ENCODE results near the gene PRR11.
"Not testable (repeated sequence)": the region's sequence is repeated elsewhere in the genome, so short reads cannot be mapped to it uniquely, and the experiment has no call there.

The PRR11 gene

DNA sequence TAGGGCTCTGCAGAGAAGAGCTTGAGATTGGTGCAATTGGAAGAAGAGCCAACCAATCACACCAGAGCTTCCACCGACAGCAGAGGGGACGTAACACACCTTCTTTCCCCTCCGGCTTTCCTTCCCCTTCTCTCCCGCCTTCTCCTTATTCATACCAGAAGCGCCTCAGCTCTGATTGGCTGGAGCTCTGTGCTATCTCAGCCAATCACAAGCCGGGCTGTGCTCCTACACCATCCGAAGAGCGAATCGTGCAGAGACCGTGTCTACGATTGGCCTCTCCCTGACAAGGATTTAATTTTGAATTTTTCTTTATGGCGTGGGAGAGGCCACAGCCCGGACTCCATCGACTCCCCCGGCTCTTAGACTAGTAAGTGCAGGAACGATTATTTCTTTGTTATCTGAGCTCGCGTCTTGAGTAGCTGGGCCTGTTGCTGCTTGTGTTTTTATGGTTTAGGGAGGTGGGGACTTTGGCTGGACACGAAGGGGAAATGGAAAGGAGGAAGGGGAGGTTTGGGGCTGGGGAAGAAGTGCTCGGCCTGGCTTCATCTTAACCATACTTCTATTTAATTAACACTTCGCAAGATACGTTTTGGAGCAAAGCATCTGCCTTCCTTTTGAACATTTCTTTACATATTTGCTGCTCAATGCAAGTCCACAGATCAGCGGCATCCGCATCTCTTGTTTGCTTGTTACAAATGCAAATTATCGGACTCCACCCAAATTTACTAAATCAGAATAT lies at the start of gene PRR11:
TSS of gene PRR11 (plus strand) at position 308 of the 739 bp plus-strand sequence. CDS start 14,007 bp downstream, outside the sequence.
- DNase-seq (peak; percentile 87), ATAC-seq (peak; percentile 96)
- H3K4me3 Mint-ChIP-seq, result no peak within 1 kb of the TSS
- no peak within 1 kb of the TSS for H3K27ac Mint-ChIP-seq
- H3K9me3 Mint-ChIP-seq, result no peaks in the 10 kb centered on the region
- H3K36me3 Mint-ChIP-seq (ENCODE audit: low read depth), result peaks cover 4% of the 10 kb centered on the region
- no peaks in the 10 kb centered on the region for H3K27me3 Mint-ChIP-seq
- H3K4me1 Mint-ChIP-seq, result peaks cover 22% of the 10 kb centered on the region

DNA sequence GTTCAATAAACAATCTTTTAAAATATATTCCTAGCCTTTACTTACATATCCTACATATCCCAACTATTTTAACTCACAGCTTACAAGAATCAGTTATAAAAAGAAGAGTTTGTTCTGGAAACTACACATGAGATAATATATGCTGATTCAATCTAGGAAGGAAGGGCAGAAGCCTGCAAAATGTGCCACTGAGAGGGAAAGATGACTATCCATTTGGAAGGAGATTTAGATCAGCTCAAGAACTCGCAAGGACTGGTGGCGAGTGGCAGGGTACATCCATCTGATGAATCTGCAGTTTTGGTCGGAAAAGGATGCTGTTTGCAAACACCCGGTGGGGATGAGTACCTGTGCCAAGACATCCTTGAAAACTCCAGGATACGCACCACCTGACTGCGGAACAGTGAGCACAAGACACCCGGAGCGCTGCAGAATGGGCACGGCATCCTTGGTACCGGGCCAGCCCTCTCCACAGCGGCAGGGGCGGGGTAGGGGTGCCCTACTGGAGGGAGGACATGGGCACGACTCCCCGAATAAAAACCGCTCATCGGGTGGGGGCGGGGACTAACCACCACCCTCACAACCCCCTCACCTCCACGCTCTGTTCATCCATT lies 49.6 kb upstream of the PRR11 start:
- Mint-ChIP-seq H3K27ac (peak overlapping the region; percentile 94), H3K4me3 (peak overlapping the region; percentile 98), H3K36me3 (ENCODE audit: low read depth) (peaks cover 29% of the 10 kb centered on the region), H3K4me1 (peaks cover 51% of the 10 kb centered on the region), H3K9me3 (no peaks in the 10 kb centered on the region), H3K27me3 (peaks cover 2% of the 10 kb centered on the region)
- DNase-seq (peak; percentile 71), ATAC-seq (peak; percentile 41)

DNA sequence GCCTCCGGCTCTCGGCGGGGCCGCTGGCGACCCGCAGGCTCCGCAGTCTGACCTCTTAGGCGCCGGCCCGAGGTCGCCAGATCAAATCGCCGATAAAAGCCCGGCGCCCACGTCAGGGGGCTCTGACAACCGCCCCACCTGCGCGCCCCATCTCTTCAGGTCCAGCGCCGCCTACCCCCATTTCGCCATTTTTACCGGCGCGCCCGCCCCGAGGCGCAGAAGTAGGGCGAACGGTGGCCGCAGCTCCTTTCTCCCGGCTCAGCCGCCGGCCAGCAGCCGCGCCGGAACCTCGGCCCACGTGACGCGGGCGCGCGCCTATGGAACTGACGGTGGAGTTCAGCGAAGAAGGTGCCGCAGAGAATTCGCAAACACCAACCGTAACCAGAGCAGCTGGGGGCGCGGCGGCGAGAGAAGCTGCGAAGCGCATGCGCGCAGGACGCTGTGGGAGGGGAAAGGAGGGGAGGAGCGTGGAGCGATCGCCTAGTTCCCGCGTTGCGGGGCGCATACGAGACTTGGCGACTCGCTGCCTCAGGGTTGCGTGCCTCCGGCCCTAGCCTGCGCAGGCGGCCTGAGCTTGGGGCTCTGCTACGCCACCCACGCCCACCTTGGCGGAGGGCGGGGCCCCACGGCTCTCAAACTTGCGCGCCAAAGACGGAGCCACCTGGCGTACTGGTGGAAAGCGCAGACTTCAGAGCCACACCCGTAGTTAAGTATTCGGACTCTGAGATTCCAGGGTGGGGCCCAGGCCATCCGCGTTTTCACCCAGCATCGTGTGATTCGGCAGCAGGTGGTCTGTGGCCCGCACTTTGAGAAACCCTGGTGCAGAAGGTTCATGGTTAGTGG lies 48.9 kb upstream of the PRR11 start, which contains the start of gene TRIM37:
TSS of gene TRIM37 (minus strand) at position 418 of the 843 bp plus-strand sequence. CDS start 419 bp downstream, outside the sequence.
- H3K27ac Mint-ChIP-seq, result peak within 1 kb of the TSS; percentile 94
- peaks cover 27% of the 10 kb centered on the region for H3K36me3 Mint-ChIP-seq (ENCODE audit: low read depth)
- ATAC-seq (peak; percentile 98), DNase-seq (peak; percentile 99)
- H3K27me3 Mint-ChIP-seq, result peaks cover 2% of the 10 kb centered on the region
- no peaks in the 10 kb centered on the region for H3K9me3 Mint-ChIP-seq
- H3K4me3 Mint-ChIP-seq, result peak within 1 kb of the TSS; percentile 98
- peaks cover 52% of the 10 kb centered on the region for H3K4me1 Mint-ChIP-seq

DNA sequence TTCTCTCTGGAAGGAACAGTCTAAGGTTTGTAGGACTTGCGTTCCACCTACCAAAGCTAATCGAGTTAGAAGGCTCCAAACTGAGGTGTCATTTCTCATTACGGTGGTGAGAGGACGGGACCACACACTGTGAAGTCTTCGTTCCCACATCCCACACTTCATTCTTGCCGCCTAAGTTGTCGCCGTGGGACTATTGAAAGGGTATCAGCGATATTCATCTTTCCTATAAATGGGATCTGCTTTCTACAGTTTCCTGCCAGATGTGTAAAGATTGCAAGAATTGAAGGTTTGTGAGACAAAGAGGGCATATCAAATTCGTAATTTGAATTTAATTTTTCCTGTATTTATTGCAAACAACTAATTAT lies 48.3 kb upstream of the PRR11 start:
- peak overlapping the region; percentile 94 for H3K27ac Mint-ChIP-seq
- peaks cover 2% of the 10 kb centered on the region for H3K27me3 Mint-ChIP-seq
- DNase-seq (no peak), ATAC-seq (peak; percentile 18)
- peak overlapping the region; percentile 98 for H3K4me3 Mint-ChIP-seq
- no peaks in the 10 kb centered on the region for H3K9me3 Mint-ChIP-seq
- H3K4me1 Mint-ChIP-seq, result peaks cover 52% of the 10 kb centered on the region
- H3K36me3 Mint-ChIP-seq (ENCODE audit: low read depth), result peaks cover 23% of the 10 kb centered on the region

DNA sequence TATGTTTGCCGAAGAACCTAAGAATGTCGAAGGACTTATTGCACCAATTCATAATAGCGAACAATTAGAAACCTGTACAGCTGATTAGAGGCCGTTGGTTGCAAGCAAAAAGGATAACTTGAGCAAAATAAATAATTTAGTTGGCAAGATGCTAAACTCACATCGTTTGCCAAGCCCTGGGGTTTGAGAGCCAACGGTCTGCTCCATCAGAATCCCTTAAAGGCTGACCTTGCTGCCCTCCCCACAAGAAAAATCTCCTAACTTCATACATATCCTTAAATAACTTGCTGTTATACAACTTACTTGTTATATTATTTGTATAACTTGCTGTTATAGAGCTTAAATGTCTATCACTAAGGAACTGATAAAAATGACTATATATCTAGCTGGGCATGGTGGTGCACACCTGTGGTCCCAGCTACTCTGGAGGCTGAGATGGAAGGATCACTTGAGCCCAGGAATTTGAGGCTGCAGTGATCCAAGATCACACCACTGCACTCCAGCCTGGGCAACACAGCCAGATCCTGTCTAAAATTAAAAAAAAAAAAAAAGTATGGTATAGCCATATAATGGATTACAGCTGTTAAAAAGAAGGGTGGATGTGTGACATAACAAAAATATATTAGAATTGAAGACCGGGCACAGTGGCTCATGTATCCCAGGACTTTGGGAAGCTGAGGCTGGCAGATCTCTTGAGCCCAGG lies 47.0 kb upstream of the PRR11 start:
- H3K9me3 Mint-ChIP-seq, result no peaks in the 10 kb centered on the region
- peaks cover 2% of the 10 kb centered on the region for H3K27me3 Mint-ChIP-seq
- DNase-seq (no peak), ATAC-seq (no peak)
- peak overlapping the region; percentile 98 for H3K4me3 Mint-ChIP-seq
- peaks cover 21% of the 10 kb centered on the region for H3K36me3 Mint-ChIP-seq (ENCODE audit: low read depth)
- no peak overlapping the region for H3K27ac Mint-ChIP-seq
- peaks cover 48% of the 10 kb centered on the region for H3K4me1 Mint-ChIP-seq

DNA sequence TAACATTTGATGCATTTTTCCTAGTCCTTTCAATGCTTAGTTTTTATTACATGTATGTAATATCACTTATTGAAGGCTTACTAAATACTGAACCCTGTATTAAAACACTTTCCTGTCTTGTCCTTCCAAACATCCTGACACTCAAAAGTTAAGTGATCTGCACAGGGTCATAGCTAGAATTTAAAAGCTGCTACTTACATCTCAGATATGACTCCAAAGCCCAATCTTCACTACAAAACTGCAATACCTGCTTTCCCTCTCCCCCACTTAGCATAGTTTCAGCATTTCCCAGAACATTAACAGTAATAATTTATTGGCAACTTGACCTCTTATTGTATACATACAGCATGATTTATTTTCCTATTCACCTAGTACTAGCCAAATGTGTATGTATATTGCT lies 44.6 kb upstream of the PRR11 start:
- Mint-ChIP-seq H3K4me1 (peaks cover 28% of the 10 kb centered on the region), H3K36me3 (ENCODE audit: low read depth) (peaks cover 16% of the 10 kb centered on the region)

DNA sequence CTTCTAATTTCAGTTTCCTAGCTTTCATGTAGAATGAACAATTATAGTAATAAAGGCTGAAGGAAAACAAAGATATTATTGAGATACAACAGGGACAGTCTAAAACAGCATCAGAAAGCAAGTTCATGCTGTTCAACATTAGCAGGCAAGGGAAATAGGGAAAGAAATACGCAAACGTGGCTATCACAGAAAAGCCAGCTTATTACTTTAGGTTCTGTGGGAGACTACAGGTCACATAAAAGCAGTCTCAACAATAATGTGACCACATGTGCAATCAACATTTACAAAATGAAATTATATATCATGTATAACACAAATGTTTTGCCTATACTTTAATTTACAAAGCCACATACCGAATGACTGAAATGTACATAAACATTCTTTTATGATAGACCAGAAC lies 44.0 kb upstream of the PRR11 start:
- Mint-ChIP-seq H3K9me3 (no peaks in the 10 kb centered on the region), H3K27ac (no peak overlapping the region), H3K27me3 (peaks cover 2% of the 10 kb centered on the region), H3K36me3 (ENCODE audit: low read depth) (peaks cover 18% of the 10 kb centered on the region), H3K4me3 (no peak overlapping the region), H3K4me1 (peaks cover 28% of the 10 kb centered on the region)
- ATAC-seq (no peak), DNase-seq (no peak)

More for the DNA sequence above, 44.6 kb upstream of the PRR11 start:
- Mint-ChIP-seq H3K27me3 (peaks cover 2% of the 10 kb centered on the region), H3K4me3 (no peak overlapping the region), H3K27ac (no peak overlapping the region), H3K9me3 (no peaks in the 10 kb centered on the region)
- no peak for ATAC-seq
- DNase-seq, result no peak

DNA sequence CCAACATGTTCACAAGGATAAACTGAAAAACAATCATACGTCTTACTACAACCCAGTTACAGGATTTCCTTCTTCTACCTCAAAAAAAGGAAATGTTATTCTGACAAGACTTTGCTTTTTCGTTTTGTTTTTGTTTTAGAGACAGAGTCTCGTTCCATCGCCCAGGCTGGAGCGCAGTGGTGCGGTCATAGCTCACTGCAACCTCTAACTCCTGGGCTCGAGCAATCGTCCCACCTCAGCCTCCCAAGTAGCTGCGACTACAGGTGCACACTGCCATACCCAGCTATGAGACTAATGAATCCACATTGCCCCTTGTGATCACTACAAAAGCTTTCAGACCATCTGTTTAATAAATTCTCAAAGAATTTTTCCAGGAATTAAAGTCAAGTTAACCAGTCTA lies 40.1 kb upstream of the PRR11 start:
- H3K27me3 Mint-ChIP-seq, result no peaks in the 10 kb centered on the region
- H3K36me3 Mint-ChIP-seq (ENCODE audit: low read depth), result peaks cover 21% of the 10 kb centered on the region
- H3K9me3 Mint-ChIP-seq, result no peaks in the 10 kb centered on the region
- peaks cover 5% of the 10 kb centered on the region for H3K4me1 Mint-ChIP-seq
- no peak overlapping the region for H3K4me3 Mint-ChIP-seq
- ATAC-seq, result no peak
- no peak overlapping the region for H3K27ac Mint-ChIP-seq
- DNase-seq, result no peak

DNA sequence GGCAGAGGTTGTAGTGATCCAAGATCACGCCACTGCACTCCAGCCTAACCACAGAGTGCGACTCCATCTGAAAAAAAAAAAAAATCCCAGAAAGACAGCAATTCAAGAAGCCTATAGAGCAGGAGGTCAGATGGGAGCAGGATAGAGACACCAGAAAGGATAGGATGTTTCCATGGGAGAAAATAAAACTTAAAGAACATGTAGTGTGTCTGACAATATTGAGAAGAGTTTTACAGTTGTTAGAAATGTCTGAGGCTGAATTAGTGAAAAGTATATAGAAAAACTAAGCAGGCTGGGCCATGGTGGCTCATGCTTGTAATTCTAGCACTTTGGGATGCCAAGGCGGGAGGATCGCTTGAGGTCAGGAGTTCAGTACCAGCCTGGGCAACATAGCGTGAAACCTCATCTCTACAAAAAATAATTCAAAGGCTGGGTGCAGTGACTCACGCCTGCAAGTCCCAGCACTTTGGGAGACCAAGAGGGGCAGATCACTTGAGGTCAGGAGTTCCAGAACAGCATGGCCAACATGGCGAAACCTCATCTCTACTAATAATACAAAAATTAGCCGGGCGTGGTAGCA lies 33.6 kb upstream of the PRR11 start:
- Mint-ChIP-seq H3K9me3 (no peaks in the 10 kb centered on the region), H3K4me3 (no peak overlapping the region), H3K27ac (no peak overlapping the region), H3K27me3 (no peaks in the 10 kb centered on the region), H3K36me3 (ENCODE audit: low read depth) (peaks cover 20% of the 10 kb centered on the region), H3K4me1 (no peaks in the 10 kb centered on the region)
- DNase-seq, result no peak
- ATAC-seq, result no peak

DNA sequence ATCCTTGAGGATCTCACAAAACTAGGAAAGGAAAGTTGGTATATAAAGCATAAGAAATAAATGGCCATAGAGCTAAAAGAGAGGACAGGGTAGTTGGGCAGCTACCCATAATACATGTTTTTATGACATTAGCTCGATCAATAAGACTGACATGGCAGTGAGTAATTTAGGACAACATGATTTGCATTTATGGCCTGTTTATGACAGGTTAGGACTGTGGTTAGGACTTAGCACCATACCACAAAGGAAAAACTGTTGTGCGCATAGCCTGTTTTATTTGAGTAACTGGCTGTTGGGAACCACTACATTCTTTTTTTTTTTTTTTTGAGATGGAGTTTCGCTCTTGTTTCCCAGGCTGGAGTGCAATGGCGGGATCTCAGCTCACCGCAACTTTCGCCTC lies 30.9 kb upstream of the PRR11 start:
- H3K27me3 Mint-ChIP-seq, result no peaks in the 10 kb centered on the region
- H3K4me1 Mint-ChIP-seq, result no peaks in the 10 kb centered on the region
- no peak for ATAC-seq
- peaks cover 17% of the 10 kb centered on the region for H3K36me3 Mint-ChIP-seq (ENCODE audit: low read depth)
- H3K4me3 Mint-ChIP-seq, result no peak overlapping the region
- H3K9me3 Mint-ChIP-seq, result no peaks in the 10 kb centered on the region
- H3K27ac Mint-ChIP-seq, result no peak overlapping the region
- DNase-seq, result no peak

DNA sequence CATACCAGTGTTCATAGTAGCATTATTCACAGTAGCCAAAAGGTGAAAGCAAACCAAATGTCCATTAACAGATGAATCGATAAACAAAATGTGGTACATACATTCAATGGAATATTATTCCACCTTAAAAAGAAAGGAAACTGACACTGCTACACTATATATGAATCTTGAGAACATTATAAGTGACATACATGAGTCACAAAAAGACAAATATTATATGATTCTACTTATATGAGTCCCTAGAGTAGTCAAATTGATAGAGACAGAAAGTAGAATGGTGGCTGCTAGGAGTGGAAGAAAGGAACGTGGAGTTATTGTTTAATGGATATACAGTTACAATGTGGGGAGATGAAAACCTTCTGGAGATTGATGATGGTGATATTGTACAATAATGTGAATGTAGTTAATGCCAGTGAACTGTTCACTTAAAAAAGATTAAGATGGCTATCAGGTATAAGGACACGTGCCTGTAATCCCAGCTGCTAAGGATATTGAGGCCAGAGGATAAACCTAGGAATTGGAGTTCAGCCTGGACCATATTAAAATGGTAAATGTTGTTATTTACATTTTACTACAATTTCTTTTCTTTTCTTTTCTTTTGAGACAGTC lies 28.6 kb upstream of the PRR11 start:
- Mint-ChIP-seq H3K4me1 (no peaks in the 10 kb centered on the region), H3K36me3 (ENCODE audit: low read depth) (peaks cover 17% of the 10 kb centered on the region), H3K27me3 (no peaks in the 10 kb centered on the region), H3K4me3 (no peak overlapping the region), H3K9me3 (no peaks in the 10 kb centered on the region), H3K27ac (no peak overlapping the region)
- DNase-seq (no peak), ATAC-seq (no peak)

DNA sequence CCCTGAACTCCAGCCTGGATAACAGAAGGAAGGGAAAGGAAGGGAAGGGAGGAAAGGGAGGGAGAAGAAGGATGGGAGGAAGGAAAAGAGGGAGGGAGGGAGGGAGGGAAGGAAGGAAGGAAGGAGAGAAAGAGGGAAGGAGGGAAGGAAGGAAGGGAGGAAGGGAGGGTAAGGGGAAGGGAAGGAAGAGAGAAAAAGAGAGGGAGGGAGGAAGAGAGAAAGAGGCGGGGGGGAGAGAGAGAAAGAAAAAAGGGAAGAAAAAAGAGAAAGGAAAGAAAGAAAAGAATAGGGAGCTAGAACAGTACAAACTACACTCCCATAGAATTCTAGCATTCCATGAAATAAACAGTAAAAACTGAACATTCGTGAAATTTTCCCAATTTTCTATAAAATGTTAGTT lies 25.7 kb upstream of the PRR11 start:
- H3K27ac Mint-ChIP-seq, result no peak overlapping the region
- no peaks in the 10 kb centered on the region for H3K27me3 Mint-ChIP-seq
- H3K9me3 Mint-ChIP-seq, result no peaks in the 10 kb centered on the region
- no peak overlapping the region for H3K4me3 Mint-ChIP-seq
- ATAC-seq, result no peak
- peaks cover 11% of the 10 kb centered on the region for H3K36me3 Mint-ChIP-seq (ENCODE audit: low read depth)
- no peak for DNase-seq
- no peaks in the 10 kb centered on the region for H3K4me1 Mint-ChIP-seq

DNA sequence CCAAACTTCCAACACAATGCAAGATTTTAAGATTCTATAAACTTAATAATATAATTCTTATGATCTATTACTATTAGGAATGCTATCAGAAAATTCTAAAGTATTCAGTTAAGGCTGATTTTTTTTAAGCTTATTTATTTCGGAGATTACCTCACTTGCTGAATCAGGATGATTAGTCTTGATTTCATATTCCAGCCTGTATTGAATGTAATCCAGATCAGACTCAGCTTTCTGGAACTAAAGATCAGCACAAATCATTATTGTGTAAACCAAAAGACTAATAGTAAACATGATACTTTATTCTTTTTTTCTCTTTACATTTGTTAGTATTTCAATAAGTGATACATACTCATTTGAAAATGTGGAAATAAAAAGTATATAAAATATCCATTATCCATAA lies 24.4 kb upstream of the PRR11 start:
- Mint-ChIP-seq H3K36me3 (ENCODE audit: low read depth) (peaks cover 11% of the 10 kb centered on the region), H3K4me3 (no peak overlapping the region), H3K27me3 (no peaks in the 10 kb centered on the region), H3K4me1 (no peaks in the 10 kb centered on the region), H3K27ac (no peak overlapping the region), H3K9me3 (no peaks in the 10 kb centered on the region)
- ATAC-seq (no peak), DNase-seq (no peak)

DNA sequence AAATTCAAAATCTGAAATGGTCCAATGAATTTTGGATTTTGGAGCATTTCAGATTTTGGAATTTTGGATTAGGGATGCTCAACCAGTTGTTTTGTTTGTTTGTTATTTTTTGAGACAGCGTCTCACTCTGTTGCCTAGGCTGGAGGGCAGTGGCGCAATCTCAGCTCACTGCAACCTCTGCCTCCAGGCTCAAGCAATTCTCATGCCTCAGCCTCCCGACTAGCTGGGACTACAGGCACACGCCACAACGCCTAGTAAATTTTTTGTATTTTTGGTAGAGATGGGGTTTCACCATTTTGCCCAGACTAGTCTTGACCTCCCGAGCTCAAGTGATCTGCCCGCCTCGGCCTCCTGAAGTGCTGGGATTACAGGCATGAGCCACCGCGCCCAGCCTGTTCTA lies 17.2 kb upstream of the PRR11 start:
- not testable (repeated sequence) for ATAC-seq; DNase-seq; H3K36me3 Mint-ChIP-seq (ENCODE audit: low read depth); H3K27me3 Mint-ChIP-seq; H3K27ac Mint-ChIP-seq; H3K4me3 Mint-ChIP-seq; H3K9me3 Mint-ChIP-seq; H3K4me1 Mint-ChIP-seq

Measured in activated naive CD8-positive, alpha-beta T cell treated with anti-CD3 and anti-CD28 coated beads, Interleukin-2, amount 50 U/mL, for 24 hours (primary cell).